SJSA1 (cell line): Measurements from ENCODE around the gene BIRC5. TPM values are rescaled to one million over a fixed set of nuclear protein-coding genes. Genes with fewer than 3 reads are reported as not detected.
A peak's percentile ranks its signal among the peaks of the same experiment; 100 is the strongest.

Experiments used
- DNase-seq, 2 experiments: peaks; one replicate each; pipeline ENCODE4 v3.0.0-alpha.2; 2015 to 2020; ENCODE audit warnings: low spot score in 2 of 2, low read depth in 1 of 2
- H3K27ac ChIP-seq: fragments of 250-450 bp; sonication (Bioruptor Pico); 2 replicates; pipeline ENCODE4 v1.5.1; 2020; ENCODE audit warnings: mild to moderate bottlenecking, moderate library complexity
- H3K27me3 ChIP-seq: fragments of 250-450 bp; sonication (Bioruptor Pico); replicated peaks from 2 replicates; pipeline ENCODE4 v1.5.1; 2020; ENCODE audit warnings: mild to moderate bottlenecking, moderate library complexity
- H3K36me3 ChIP-seq: fragments of 250-450 bp; sonication (Bioruptor Pico); 2 replicates; pipeline ENCODE4 v1.5.1; 2020; ENCODE audit warnings: mild to moderate bottlenecking
- H3K4me1 ChIP-seq: fragments of 250-450 bp; sonication (Bioruptor Pico); replicated peaks from 2 replicates; pipeline ENCODE4 v1.6.1; 2021; ENCODE audit warnings: mild to moderate bottlenecking
- H3K4me3 ChIP-seq: fragments of 250-450 bp; sonication (Bioruptor Pico); 2 replicates; pipeline ENCODE4 v1.5.1; 2020; ENCODE audit warnings: mild to moderate bottlenecking
- H3K9me3 ChIP-seq: fragments of 250-450 bp; sonication (Bioruptor Pico); replicated peaks from 2 replicates; pipeline ENCODE4 v1.5.1; 2020; ENCODE audit warnings: mild to moderate bottlenecking
- total RNA-seq: library from RNA; depleted of rRNA; stranded (reverse); fragments of >200 nt; shearing (Covaris generic); gene quantifications from 2 replicates; pipeline ENCODE4 v1.2.3, GENCODE V29; 2014; rRNA removed

The BIRC5 gene
- total RNA-seq, 1 experiment from 2014 or later = 301 TPM

DNA sequence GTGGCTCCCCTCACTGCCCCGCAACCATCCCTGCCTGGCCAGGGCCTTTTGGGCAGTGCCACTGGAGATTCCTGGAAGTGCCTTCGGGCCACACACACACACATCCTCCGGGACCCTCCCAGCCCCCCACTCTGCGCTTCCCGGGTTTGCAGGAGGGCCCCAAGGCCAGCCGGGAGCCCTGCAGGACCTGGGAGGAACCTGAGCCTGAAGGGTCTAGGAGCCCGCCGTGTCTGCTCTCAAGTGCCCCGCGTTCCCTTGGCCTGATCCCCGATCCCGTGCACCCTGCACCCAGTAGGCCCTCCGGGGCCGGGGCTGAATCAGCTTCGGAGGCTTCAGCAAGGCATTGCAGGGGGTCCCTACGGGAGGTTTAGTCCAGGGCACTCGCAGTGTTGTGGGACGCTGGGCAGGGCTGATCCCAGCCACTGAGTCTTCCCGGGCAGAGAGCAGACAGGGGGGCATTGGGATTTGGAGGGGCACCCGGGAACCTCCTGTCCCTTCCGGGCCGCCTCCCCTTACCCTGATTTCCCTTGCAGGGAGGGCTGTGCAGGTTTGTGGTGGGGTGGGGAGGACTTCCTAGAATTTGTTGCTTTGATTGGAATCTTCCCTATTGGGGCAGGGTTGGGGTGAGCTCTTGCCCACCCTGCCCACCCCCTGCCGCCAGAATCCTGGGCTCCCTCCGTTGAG, 54.3 kb downstream of the BIRC5 start:
- peak in 1 of 2 experiments; percentile 51 for DNase-seq
- Histone ChIP-seq H3K9me3 (no peaks in the 10 kb centered on the region), H3K4me3 (no peak overlapping the region), H3K27ac (no peak overlapping the region), H3K36me3 (no peaks in the 10 kb centered on the region), H3K27me3 (peaks cover 32% of the 10 kb centered on the region), H3K4me1 (peaks cover 13% of the 10 kb centered on the region)

GRCh38 chr17:78268951-78269905, 55.2 kb downstream of the BIRC5 start:
- peaks cover 13% of the 10 kb centered on the region for H3K4me1 ChIP-seq
- H3K27ac ChIP-seq = no peak overlapping the region
- no peaks in the 10 kb centered on the region for H3K36me3 ChIP-seq
- peaks cover 34% of the 10 kb centered on the region for H3K27me3 ChIP-seq
- peak in 1 of 2 experiments; percentile 49 for DNase-seq
- H3K9me3 ChIP-seq = 0 out of 2 replicates have a peak, but pooled peaks cover 2% of the 10 kb centered on the region
- no peak overlapping the region for H3K4me3 ChIP-seq

GRCh38 chr17:78269955-78270381, 55.9 kb downstream of the BIRC5 start:
- Histone ChIP-seq H3K27me3 (peaks cover 37% of the 10 kb centered on the region), H3K4me3 (no peak overlapping the region), H3K9me3 (0 out of 2 replicates have a peak, but pooled peaks cover 2% of the 10 kb centered on the region), H3K4me1 (peaks cover 13% of the 10 kb centered on the region), H3K36me3 (no peaks in the 10 kb centered on the region), H3K27ac (no peak overlapping the region)
- DNase-seq = no peak

GRCh38 chr17:78271419-78272170, 57.5 kb downstream of the BIRC5 start:
- no peaks in the 10 kb centered on the region for H3K36me3 ChIP-seq
- H3K27me3 ChIP-seq = peaks cover 39% of the 10 kb centered on the region
- no peak overlapping the region for H3K27ac ChIP-seq
- no peak overlapping the region for H3K4me3 ChIP-seq
- H3K9me3 ChIP-seq = 0 out of 2 replicates have a peak, but pooled peaks cover 2% of the 10 kb centered on the region
- peaks cover 13% of the 10 kb centered on the region for H3K4me1 ChIP-seq
- DNase-seq = peak in 1 of 2 experiments; percentile 50

DNA sequence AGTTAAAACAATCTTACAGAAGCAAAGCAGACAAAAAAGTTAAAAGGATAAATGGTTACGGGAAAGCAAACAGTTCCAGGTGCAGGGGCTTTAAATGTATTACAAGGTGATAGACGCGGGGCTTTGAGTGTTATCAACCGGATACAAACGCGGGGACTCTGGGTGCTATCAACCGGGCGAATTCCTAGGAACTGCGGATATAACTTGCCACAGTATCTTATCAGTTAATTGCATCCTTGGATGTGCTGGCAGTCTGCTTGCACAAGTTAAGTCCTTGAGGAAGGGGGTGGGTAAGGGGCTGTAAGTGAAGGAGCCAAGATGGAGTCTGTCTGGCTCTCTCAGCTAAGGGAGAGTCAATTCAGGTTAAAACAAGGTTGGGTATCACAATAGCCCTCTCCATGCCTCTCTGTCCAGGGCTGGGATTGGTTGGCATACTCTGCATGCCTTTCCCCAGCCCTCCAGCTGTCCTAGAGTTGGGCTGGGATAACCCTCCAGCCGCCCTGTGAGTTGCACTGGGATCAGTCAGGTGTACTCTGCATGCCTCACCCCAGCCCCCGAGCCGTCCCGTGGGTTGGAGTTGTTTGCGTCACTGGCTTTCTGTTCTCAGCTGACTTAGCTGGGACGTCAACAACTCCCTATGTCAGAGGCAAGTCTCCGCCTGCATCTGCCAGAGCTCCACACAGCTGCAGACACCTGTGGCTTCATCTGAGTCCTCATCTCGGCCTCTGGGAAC, 58.3 kb downstream of the BIRC5 start:
- H3K4me1 ChIP-seq = peaks cover 13% of the 10 kb centered on the region
- no peak overlapping the region for H3K4me3 ChIP-seq
- no peak overlapping the region for H3K27ac ChIP-seq
- no peak for DNase-seq
- H3K27me3 ChIP-seq = peaks cover 43% of the 10 kb centered on the region
- 0 out of 2 replicates have a peak, but pooled peaks cover 2% of the 10 kb centered on the region for H3K9me3 ChIP-seq
- H3K36me3 ChIP-seq = no peaks in the 10 kb centered on the region

GRCh38 chr17:78272914-78273258, 58.8 kb downstream of the BIRC5 start:
- Histone ChIP-seq H3K4me1 (peaks cover 13% of the 10 kb centered on the region), H3K4me3 (no peak overlapping the region), H3K36me3 (no peaks in the 10 kb centered on the region), H3K9me3 (0 out of 2 replicates have a peak, but pooled peaks cover 2% of the 10 kb centered on the region), H3K27me3 (peaks cover 44% of the 10 kb centered on the region), H3K27ac (no peak overlapping the region)
- DNase-seq = no peak

DNA sequence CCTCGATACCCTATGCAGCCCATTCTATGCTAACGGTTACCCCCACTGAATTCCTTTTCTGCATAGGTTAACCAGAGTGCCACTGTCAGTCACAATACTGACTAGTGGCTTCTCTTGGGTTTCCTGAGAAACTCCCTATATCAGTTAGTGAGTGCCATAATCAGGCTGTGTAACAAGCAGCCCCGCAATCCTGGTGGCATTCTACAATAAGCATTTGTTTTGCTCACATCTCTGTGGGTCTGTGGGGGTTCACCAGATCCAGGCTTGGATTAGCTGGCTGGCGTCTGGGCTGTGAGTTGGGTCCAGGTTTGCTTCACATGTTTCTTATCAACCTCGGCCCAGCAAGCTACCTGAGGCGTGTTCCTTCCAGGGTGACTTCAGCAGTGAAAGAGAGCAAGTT, 59.8 kb downstream of the BIRC5 start:
- H3K27ac ChIP-seq = no peak overlapping the region
- no peak for DNase-seq
- peaks cover 13% of the 10 kb centered on the region for H3K4me1 ChIP-seq
- no peaks in the 10 kb centered on the region for H3K36me3 ChIP-seq
- peaks cover 37% of the 10 kb centered on the region for H3K27me3 ChIP-seq
- no peak overlapping the region for H3K4me3 ChIP-seq
- 0 out of 2 replicates have a peak, but pooled peaks cover 2% of the 10 kb centered on the region for H3K9me3 ChIP-seq

Other genes with a start within 250 kb of the BIRC5 start
- gene TMC6, start 85.5 kb upstream of the BIRC5 start, total RNA-seq = 0.53 TPM in 1 of 2 replicates, not detected in the other
- not detected in 2 replicates for gene TMC8, start 83.5 kb upstream of the BIRC5 start, total RNA-seq
- not detected in 2 replicates for gene C17orf99, start 67.9 kb upstream of the BIRC5 start, total RNA-seq
- 23.7 and 25.3 TPM in 2 replicates for gene SYNGR2, start 45.7 kb upstream of the BIRC5 start, total RNA-seq
- 305 and 456 TPM in 2 replicates for gene TK1, start 27.2 kb upstream of the BIRC5 start, total RNA-seq
- 16.5 and 27.7 TPM in 2 replicates for gene AFMID, start 26.9 kb upstream of the BIRC5 start, total RNA-seq
- not detected in 2 replicates for gene TMEM235, start 17.4 kb downstream of the BIRC5 start, total RNA-seq
- 44.7 and 71.9 TPM in 2 replicates for gene SOCS3, start 145.8 kb downstream of the BIRC5 start, total RNA-seq
- 43.6 and 64.1 TPM in 2 replicates for gene PGS1, start 164.4 kb downstream of the BIRC5 start, total RNA-seq